Inflammatory macrophage (primary cell): Measurements from ENCODE around the gene RAB35.
A peak's percentile ranks its signal among the peaks of the same experiment; 100 is the strongest.

Source experiments
- DNase-seq, 2 donors: peaks; one replicate each; pipeline ENCODE4 v3.0.0-alpha.2; 2020 to 2022

Gene RAB35

DNA sequence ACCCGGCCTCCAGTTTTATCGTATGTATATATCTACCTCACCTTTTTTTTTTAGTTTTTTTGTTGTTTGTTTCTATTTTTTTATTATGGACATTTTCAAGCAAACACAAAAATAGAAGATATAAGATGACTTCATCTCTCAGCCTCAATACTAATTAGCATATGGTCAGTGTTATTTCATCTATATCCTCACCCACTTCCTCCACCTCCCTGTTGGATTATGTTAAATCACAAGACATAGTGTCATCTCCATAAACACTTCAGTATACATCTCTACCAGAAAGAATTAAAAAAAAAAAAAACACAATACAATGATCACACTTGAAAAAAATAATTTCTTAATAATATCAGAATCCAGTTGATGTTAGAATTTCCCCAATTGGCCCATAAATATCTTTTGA is 34.9 kb downstream of the RAB35 start:
- DNase-seq: peak; percentile 40 to 55

DNA sequence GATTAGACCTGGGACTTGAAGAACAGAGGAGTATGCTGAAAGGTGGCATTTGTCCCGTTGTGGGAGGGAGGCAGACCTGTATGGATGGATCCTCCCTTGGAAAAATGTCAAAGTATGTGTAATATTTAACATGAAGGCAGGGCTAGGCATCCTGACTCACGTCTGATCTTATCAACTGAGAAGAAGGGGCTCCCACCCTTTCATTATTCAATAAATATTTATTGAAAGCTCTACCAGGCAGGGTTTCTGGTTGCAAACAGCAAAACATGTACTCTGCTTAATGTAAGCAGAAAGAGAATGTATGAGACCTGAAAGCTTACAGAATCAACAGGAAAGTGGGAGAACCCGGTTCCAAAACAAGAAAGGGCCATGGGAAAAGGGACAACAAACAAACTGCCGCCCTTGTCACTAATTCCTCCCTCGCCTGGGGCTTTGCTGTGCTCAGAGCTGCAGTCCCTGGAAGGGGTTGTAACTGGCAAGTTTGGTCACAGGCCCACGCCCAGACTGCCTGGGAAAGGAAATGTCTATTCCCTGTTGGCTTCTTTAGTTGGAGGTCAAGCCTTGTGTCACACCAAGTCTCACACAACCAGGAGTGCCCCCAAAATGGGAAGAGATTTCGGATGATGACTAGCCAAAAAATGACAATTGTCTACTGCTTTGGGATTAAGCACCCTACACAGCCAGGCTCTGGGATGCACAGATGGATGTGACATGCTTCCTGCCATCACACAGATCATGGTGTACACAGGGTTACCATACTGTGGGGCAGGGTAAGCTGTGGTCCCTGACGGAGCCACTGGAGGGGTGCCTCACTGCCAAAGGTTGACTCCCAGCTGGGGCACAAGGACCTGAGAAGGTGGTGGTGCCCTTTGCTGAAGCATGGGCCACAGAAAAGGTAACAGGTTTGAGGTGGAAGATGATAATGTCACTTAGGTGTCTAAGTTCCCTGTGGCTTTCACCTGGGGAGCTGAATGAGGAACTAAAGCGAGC is 36.8 kb downstream of the RAB35 start:
- no peak for DNase-seq

- no peak for DNase-seq
Observed at GRCh38 chr12:120078868-120079267, 37.7 kb downstream of the RAB35 start.

GRCh38 chr12:120077260-120077659 is 39.3 kb downstream of the RAB35 start:
- DNase-seq: no peak

DNA sequence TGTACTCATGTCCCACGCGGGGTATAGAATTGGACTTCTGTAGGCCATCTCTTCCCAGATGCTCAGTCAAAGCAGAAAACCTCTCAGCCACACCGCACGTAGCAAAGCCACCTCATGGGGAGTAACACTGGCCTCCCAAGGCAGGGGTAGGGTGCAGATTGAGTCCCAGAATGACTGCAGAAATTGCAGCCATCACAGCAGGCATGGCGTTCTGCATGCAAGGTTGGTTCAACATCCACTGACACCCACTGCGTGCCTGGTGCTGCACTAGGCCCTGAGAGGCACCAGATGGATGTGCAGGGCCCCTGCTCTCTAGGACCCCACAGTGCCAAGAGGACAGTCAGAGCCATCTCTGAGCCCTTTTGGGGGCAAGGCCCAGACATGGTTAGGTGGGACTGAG is 39.9 kb downstream of the RAB35 start:
- no peak for DNase-seq

- DNase-seq: peak in 1 of 2 donors; percentile 5
Observed at GRCh38 chr12:120075034-120075616, 41.4 kb downstream of the RAB35 start.

DNA sequence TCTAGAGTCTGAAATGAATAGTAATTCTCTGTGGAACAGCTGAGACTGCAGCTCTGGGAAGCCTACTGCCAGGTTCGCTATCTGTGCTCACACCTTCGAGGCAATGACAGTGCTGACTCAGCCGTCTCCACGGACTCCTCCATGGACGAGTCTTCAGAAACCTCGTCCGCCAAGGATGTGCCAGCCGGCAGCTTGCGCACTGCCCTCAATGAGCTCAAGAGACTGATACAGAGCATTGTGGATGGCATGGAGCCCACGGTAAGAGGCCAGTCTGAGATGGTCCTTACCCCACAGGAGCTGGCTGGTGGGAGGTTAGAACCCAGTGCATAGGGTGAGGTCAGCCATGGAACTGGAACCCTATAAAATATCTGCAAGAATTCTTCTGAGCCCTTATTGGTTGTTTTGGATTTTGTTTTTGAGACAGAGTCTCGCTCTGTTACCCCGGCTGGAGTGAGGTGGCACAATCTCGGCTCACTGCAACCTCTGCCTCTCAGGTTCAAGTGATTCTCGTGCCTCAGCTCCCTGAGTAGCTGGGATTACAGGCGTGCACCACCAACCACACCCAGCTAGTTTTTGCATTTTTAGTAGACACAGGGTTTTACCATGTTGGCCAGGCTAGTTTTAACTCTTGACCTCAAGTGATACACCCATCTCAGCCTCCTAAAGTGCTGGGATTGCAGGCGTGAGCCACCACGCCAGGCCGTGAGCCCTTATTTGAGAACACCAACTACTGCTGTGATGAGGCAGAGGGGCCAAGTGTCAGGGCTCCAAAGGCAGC is 43.9 kb downstream of the RAB35 start:
- DNase-seq: no peak

DNA sequence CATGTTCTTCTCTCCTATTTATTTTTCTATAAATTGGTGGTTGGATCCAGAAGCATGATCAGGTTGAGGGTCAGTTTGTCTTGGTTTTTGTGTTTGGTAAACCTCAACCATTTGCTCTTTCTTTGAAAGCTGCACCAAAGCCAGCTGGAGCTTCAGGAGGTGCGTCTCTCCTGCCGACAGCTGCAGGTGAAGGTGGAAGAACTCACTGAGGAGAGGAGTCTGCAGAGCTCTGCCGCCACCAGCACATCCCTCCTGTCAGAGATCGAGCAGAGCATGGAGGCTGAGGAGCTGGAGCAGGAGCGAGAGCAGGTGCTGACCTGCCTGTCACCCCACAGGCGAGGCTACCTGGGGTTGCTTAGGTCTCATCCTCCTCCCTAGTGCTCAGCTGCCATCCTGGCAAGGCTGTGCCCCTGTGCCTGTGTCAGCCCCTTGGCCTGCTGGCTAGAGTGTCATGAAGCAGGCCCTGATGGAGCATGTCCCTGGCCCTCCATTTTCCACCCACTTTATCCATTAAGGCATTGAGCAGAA is 45.0 kb downstream of the RAB35 start:
- no peak for DNase-seq

- DNase-seq: no peak
Observed at GRCh38 chr12:120069278-120069677, 47.3 kb downstream of the RAB35 start.

- DNase-seq: no peak
Observed at GRCh38 chr12:120067901-120068300, 48.7 kb downstream of the RAB35 start.

DNA sequence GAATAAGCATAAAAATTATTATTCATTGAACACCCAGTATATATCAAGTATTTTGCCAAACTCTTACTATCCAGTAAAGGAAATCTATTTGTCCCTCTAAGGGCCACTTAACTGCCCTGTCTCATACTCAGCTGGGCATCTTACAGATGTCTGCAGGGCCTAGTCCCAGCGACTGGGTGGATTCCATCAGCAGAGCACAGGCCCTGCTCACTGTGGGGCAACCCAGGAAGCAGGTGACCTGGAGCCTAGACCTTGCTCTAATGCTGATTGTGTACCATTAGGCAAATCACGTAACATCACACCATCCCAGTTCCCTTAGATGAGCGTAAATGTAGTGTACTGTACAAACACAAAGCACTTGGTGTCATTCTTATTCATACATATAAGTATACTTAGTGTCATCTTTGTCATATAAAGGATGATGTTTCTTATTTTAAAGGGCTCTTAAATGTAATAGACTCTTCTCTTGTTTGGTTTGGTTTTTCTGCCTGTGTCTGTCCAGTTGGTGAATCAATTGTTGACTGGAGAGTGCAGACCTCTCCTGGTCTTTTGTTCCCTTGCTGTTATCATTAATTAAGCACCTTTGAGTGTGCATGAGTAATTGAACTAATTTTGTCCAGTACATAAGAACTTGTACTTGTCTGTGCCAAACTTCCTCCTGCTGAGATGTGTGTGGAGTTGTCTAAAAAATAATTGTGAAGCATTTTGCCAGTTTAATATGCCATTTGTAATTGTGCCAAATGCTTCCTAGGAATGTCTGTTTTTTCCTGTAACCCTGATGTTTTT is 49.3 kb downstream of the RAB35 start:
- DNase-seq: no peak

- DNase-seq: no peak
Observed at GRCh38 chr12:120066341-120066740, 50.2 kb downstream of the RAB35 start.

GRCh38 chr12:120065472-120065871 is 51.1 kb downstream of the RAB35 start:
- no peak for DNase-seq

DNA sequence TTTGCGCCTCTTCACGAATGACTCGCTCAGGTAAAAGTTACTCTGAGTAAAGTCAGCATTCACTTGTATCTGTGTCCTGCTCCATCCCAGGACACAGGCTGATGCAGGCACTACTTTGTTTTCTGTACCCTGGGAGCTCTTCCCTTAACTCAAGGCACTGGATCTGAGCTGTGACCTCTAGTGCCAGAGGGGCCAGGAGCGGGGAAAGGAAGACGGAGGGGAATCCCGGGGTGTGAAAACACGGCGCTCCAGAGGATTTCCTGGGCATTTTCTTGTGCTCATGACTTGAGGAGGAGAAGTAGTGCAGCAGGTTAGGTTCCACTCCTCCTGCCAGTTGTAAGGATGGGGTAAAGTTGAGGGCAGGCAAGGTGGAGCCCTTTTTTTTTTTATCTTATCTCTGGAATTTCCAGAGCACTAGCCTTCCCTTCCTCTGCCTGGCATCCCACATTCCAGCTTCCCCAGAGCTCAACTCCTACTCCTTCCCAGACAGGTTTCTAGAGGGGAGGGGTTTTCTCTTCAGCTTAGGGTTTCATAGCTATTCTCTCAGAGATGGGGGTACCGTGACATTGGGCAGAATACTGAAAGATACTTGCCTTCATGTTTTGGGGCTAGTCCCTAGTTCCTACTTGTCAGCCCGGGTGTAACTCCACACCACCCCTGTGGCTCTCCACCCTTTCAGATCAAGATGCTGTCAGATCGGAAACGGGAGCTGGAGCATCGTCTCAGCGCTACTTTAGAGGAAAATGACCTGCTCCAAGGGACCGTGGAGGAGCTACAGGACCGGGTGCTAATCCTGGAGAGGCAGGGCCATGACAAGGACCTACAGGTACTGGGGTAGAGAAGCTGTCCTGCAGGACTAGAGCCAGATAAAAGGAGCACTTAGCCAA is 52.3 kb downstream of the RAB35 start:
- no peak for DNase-seq

DNA sequence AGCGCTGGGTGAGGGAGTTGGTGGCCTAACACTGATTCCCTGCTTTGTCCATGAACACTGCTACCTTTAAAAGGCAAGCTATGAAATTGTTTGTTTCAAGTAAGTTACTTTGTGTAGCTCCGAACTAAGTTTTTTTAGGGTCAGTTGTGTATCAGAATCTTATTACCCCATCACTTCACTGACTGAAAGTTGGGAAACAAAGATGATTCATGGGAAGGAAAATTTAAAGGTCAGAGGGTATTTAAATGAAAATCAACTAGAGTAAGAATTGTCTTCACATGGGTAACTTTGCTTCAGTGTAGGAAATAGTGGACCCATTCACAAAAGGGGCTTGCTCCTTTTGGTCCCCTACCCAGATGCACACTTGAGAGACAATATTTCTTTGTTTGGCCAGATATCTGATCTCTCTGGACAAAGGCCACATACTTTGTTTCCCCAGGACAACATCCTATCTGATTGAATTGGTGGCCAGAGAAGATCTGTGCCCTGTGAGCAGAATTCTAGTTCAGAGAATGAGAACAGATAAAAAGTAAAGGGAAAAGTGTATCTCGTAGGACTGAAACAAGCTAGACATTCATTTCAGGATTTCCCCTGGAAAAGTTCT is 53.5 kb downstream of the RAB35 start:
- DNase-seq: no peak

DNA sequence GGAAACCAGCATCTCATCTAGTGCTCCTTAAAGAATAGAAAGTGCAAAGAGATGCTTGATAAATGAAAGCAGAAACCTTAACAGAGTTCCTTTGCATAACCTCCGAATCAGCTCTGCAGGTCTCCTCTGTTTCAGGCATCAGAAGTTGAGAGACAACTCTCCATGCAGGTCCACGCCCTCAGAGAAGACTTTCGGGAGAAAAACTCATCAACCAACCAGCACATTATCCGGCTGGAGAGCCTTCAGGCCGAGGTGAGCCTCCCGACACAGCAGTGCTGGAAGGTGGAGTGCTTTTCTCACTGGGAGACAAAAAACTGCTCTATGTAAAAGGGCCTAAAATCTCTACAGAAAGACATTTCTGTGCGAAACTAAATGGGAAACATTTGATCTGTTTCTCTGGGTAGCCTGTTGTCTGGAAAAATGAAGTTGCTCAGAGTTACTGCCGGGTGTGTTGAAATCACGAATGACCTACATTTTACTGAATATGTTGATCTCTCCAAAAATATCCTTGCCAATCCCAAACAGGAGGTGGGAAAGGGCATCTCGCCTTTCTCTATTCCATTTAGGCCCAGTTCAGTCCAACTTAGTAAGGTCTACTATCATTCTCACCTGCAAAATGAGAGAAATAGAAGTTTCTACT is 54.9 kb downstream of the RAB35 start:
- no peak for DNase-seq

DNA sequence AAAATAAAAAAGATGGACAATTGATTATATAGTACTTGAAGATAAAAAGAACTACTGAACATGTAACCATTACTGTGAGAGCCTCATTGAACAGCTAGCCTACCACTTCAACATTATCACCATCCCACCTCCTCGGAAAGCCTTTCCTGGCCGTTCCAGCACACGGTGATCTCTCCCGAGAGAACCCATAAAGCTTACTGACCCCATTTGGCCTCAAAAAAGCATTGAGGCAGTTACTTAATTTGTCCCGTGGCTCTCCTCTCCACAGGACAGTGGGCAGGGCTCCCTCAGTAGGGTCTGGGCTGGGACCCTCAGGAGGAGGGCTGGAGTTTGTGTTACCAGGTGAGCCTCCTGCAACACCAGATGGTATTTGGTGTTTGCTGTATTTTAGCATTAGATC is 55.8 kb downstream of the RAB35 start:
- no peak for DNase-seq

DNA sequence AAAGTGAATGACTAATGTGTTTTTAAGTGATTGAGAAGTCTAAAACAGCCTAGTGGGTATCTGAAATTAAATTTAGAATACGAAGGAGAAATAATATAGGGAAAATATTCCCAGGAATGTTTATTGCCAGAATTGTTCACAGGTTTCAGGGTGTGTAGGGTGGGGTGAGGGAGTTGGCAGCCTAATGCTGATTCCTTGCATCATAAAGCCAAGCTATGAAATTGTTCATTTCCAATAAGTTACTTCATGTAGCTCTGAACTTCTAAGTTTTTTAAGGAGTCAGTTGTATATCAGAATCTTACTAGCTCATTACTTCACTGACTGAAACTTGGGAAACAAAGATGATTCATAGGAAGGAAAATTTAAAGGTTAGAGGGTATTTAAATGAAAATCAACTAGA is 56.4 kb downstream of the RAB35 start:
- no peak for DNase-seq

DNA sequence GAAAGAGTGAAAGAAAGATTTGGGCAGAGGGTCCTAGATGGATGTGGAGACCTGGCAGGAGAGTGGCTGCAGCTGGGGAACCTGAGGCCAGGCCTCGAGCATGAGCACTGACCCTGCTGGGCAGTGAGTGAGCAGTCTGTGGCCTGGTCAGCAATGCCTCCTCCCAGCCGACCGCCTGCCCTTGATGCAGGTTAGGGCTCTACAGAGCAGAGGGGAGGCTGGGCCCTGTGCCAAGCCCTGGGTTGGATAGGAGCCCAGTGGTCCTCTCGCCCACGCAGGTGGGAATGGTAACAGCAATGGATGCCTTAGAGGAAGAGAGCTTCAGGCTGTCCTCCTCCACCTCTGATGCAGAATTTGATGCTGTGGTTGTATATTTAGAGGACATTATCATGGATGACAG is 59.8 kb downstream of the RAB35 start:
- no peak for DNase-seq
